ENCODE data around the gene SYT7.

Gene SYT7

GRCh38 chr11:61516675-61517572, 64.0 kb downstream of the SYT7 start:
- DNase-seq (ENCODE audit: low read depth, low spot score): no peak

- no peak for DNase-seq (ENCODE audit: low read depth, low spot score)
These were observed 64.7 kb downstream of the SYT7 start for GRCh38 chr11:61516191-61516590.

GRCh38 chr11:61515686-61516085, 65.2 kb downstream of the SYT7 start:
- DNase-seq (ENCODE audit: low read depth, low spot score): no peak

DNA sequence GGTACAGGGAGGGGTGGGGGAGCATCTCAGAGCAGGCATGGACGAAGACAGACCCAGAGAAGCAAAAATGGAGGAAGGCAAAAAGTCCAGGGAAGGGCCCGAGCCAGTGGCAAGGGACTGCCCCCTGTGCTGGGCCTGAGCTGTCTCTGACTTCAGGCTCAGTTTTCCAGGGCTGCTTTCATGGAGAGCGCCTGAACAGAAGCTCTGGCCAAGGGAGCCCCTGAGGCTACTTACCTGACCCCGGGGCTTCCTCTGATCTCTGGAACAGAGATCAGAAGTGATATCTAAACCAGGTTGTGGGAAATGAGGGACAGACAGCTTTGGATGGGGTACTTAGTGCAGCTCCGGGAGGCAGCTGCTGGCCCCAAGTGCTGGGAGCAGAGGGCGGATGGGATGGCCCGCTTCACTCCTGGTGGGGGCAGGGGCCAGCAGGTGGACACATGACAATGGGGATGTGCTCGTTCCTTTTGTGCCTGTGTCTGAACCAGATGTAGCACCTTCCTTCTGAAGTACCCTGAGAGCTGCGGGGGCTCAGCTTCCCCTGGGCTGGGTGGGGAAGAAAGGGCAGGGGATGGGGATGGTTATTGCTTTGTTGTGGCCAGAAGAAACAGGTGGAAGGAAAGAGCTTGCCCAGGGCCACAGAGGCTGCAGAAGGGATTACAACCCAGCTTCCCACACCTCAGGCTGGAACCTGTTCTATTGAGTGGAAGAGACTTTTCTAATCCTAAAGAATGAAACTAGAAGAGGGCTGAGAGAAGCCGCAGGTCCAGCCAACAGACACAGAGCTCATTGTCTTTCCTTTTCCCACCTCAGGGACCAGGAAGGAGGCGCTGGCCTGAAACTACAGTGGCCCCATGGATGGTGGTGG, 66.6 kb downstream of the SYT7 start:
- DNase-seq (ENCODE audit: low read depth, low spot score): no peak

GRCh38 chr11:61513143-61513765, 67.6 kb downstream of the SYT7 start:
- no peak for DNase-seq (ENCODE audit: low read depth, low spot score)

GRCh38 chr11:61512435-61512834, 68.4 kb downstream of the SYT7 start:
- DNase-seq (ENCODE audit: low read depth, low spot score): no peak

- DNase-seq (ENCODE audit: low read depth, low spot score): no peak
These were observed 69.5 kb downstream of the SYT7 start for GRCh38 chr11:61511383-61511782.

DNA sequence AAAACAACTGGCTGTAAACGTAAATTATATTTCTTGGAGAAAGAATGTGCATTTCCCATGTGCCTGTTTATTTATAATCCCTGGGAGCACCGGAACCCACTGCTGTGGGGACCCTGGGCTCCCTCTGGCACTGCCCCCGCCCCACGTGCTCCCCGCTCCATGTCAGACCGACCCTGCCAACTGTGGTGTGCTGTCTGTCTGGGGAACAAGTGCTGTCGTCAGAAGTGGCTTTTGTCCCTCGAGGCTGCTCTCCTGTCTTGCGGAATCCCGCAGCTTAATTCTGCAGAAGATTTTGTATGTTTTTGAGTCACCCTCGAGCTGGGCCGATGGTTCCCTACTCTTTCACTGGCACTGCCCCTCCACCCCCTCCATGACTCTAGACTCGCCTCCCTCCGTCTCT, 69.9 kb downstream of the SYT7 start:
- no peak for DNase-seq (ENCODE audit: low read depth, low spot score)

GRCh38 chr11:61510166-61510919, 70.5 kb downstream of the SYT7 start:
- no peak for DNase-seq (ENCODE audit: low read depth, low spot score)

DNA sequence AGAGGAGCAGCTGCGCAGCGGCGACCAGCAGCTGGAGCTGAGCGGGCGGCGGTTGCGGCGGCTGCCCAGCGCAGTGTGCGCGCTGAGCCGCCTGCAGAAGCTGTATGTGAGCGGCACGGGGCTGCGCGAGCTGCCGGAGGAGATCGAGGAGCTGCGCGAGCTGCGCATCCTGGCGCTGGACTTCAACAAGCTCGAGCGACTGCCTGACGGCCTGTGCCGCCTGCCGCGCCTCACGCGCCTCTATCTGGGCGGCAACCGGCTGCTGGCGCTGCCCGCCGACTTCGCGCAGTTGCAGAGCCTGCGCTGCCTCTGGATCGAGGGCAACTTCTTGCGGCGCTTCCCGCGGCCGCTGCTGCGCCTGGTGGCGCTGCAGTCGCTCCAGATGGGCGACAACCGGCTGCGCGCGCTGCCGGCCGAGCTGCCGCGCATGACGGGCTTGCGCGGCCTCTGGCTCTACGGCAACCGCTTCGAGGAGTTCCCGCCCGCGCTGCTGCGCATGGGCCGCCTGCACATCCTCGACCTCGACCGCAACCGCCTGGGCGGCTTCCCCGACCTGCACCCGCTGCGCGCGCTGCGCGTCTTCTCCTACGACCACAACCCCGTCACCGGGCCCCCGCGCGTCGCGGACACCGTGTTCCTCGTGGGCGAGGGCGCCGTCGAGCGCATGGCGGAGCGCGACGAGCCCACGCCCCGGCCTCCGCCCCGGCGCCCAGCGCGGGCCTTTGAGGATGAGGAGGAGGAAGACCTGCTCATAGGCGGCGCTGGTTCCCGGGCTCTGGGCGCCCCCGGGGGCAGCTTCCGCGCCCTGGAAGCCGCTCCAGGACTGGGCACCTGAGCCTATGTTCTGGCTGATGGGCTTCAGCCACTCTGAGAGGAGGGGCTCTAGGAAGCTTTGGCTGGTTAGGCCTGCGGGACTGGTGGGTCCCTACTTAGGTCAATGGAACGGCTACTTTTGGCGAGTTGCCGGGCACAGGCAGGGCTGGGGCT, 71.5 kb downstream of the SYT7 start:
- no peak for DNase-seq (ENCODE audit: low read depth, low spot score)

GRCh38 chr11:61507962-61508861, 72.7 kb downstream of the SYT7 start, which contains the start of gene LRRC10B:
TSS of gene LRRC10B (plus strand) at chr11:61508749. CDS start at chr11:61508999, 250 bp downstream.
- no peak for DNase-seq (ENCODE audit: low read depth, low spot score)

- no peak for DNase-seq (ENCODE audit: low read depth, low spot score)
These were observed 73.7 kb downstream of the SYT7 start for GRCh38 chr11:61507012-61507768.

DNA sequence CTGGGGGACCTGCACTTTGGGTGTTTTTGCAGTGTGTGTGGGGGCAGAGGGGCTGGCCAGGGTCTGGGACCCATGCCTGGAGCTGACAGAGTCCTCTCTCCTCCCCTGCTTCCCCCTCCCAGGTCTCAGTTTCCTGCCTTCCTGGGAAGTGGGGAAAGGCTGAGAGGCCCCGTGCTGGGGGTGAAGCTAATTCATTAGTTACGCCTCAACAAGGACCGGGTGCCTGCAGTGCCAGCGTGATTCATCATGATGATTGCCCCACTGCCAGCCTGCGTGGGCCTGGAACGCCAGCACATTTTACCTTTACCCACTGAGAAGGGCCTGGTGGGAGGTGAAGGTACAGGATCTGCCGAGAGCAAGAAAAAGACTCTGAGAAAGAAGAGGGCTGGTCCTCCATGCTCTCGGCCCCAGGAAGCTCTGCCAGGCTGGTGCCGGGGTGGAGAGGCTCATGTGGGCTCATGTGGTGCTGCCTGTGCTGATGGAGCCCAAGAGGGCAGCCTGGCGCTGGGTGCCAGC, 75.2 kb downstream of the SYT7 start:
- no peak for DNase-seq (ENCODE audit: low read depth, low spot score)

DNA sequence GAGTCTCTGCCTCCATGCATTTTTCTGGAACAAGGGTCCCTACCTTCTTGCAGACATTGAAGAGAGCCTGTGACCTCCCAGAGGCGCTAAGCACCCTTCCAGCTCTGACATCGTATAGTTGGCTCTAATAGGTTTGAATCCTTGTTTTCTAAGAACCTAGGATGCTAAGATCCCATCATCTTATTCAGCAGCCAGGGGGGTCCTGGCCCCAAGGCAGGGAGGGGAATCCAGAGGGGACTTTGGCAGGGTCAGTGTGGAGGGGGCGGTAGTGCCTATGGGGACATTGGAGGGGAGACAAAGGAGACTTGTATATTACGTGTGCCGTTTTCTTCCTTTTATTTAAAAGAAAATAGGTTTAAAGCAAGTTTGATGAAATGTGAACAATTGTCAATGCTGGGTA, 75.8 kb downstream of the SYT7 start:
- DNase-seq (ENCODE audit: low read depth, low spot score): no peak

GRCh38 chr11:61503135-61503770, 77.6 kb downstream of the SYT7 start:
- no peak for DNase-seq (ENCODE audit: low read depth, low spot score)

GRCh38 chr11:61502522-61502921, 78.4 kb downstream of the SYT7 start:
- no peak for DNase-seq (ENCODE audit: low read depth, low spot score)

GRCh38 chr11:61499816-61500491, 80.9 kb downstream of the SYT7 start:
- no peak for DNase-seq (ENCODE audit: low read depth, low spot score)
